Loucy (cell line): ENCODE measurements around the gene ZBTB20.

Experiments used
- EZH2phosphoT487 ChIP-seq: fragments of 200-600 bp; IDR thresholded peaks from 2 replicates; pipeline ENCODE4 v1.6.1; 2018; ENCODE audit warnings: antibody characterized with exemption, mild to moderate bottlenecking, moderate library complexity, borderline replicate concordance
- TF ChIP-seq, protein P1 (sequence below): fragments of 200-600 bp; sonication (generic); conservative IDR thresholded peaks from 2 replicates; pipeline ENCODE4 v1.5.1; 2014; ENCODE audit warnings: mild to moderate bottlenecking, antibody characterized with exemption, low read length

DNA sequence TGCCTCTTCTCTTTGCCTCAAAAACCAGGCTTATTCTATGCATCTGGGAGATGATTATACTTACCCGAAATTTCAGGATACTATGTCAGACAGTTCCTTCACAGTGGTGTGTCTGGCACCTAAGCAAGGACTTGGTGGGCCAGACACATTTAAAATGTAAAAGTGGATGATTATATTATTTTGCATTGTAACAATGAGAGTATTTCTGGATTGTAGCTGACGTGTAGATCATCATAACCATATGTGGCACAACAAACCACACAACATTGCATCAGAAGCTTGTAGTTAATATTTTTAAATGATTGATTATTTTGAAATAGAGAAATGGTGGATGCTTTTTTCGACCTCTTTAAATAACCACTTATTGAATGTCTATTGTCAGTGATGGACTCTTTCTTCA is 744.2 kb downstream of the ZBTB20 start:
- TF ChIP-seq, protein P1, sequence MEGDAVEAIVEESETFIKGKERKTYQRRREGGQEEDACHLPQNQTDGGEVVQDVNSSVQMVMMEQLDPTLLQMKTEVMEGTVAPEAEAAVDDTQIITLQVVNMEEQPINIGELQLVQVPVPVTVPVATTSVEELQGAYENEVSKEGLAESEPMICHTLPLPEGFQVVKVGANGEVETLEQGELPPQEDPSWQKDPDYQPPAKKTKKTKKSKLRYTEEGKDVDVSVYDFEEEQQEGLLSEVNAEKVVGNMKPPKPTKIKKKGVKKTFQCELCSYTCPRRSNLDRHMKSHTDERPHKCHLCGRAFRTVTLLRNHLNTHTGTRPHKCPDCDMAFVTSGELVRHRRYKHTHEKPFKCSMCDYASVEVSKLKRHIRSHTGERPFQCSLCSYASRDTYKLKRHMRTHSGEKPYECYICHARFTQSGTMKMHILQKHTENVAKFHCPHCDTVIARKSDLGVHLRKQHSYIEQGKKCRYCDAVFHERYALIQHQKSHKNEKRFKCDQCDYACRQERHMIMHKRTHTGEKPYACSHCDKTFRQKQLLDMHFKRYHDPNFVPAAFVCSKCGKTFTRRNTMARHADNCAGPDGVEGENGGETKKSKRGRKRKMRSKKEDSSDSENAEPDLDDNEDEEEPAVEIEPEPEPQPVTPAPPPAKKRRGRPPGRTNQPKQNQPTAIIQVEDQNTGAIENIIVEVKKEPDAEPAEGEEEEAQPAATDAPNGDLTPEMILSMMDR: no peak
- TF ChIP-seq EZH2phosphoT487: no peak
